Glutamatergic neuron (in vitro differentiated cells): Measurements from ENCODE around the gene SLCO2B1. TPM values are rescaled to one million over a fixed set of nuclear protein-coding genes. Genes with fewer than 3 reads are reported as not detected.

ENCODE experiments used
- DNase-seq: peaks from one replicate; pipeline ENCODE4 v3.0.0; 2022
- H3K27ac Mint-ChIP-seq: one replicate; pipeline ENCODE4 v1.8.0; 2020; ENCODE audit warnings: mild to moderate bottlenecking, mixed read lengths, inconsistent platforms; ENCODE audit not compliant: unreplicated experiment
- H3K27me3 Mint-ChIP-seq: one replicate; pipeline ENCODE4 v1.8.0; 2020; ENCODE audit warnings: mild to moderate bottlenecking, moderate library complexity, mixed read lengths, inconsistent platforms; ENCODE audit not compliant: unreplicated experiment
- H3K36me3 Mint-ChIP-seq: one replicate; pipeline ENCODE4 v1.8.0; 2020; ENCODE audit warnings: mild to moderate bottlenecking, mixed read lengths, inconsistent platforms; ENCODE audit not compliant: unreplicated experiment
- H3K4me1 Mint-ChIP-seq: one replicate; pipeline ENCODE4 v1.8.0; 2020; ENCODE audit warnings: mild to moderate bottlenecking, low read depth, mixed read lengths, inconsistent platforms; ENCODE audit not compliant: unreplicated experiment
- H3K4me3 Mint-ChIP-seq: one replicate; pipeline ENCODE4 v1.8.0; 2020; ENCODE audit warnings: mild to moderate bottlenecking, mixed read lengths, inconsistent platforms; ENCODE audit not compliant: unreplicated experiment
- H3K9me3 Mint-ChIP-seq: one replicate; pipeline ENCODE4 v1.8.0; 2020; ENCODE audit warnings: mild to moderate bottlenecking, moderate library complexity, mixed read lengths, inconsistent platforms; ENCODE audit not compliant: unreplicated experiment
- CTCF ChIP-seq: fragments of 200-600 bp; sonication (generic); IDR thresholded peaks from one replicate; pipeline ENCODE4 v1.5.0; 2021; ENCODE audit not compliant: partially characterized antibody, unreplicated experiment
- total RNA-seq: library from RNA; stranded (reverse); fragmentation: NEBNext Ultra II Directional; extraction: Animal tissue kit (Norgen Biotek cat#: 25700); gene quantifications from one replicate; pipeline ENCODE4 v1.2.1, GENCODE V29; 2021; ENCODE audit not compliant: unreplicated experiment

Gene SLCO2B1
- total RNA-seq, 1 donor from 2014 or later = not detected

GRCh38 chr11:75107187-75107586, 43.7 kb upstream of the SLCO2B1 start:
- Mint-ChIP-seq H3K27me3 (peaks cover 2% of the 10 kb centered on the region), H3K4me3 (no peak overlapping the region), H3K36me3 (no peaks in the 10 kb centered on the region), H3K27ac (no peak overlapping the region), H3K9me3 (no peaks in the 10 kb centered on the region), H3K4me1 (no peaks in the 10 kb centered on the region)
- no peak for TF ChIP-seq CTCF
- DNase-seq = no peak

DNA sequence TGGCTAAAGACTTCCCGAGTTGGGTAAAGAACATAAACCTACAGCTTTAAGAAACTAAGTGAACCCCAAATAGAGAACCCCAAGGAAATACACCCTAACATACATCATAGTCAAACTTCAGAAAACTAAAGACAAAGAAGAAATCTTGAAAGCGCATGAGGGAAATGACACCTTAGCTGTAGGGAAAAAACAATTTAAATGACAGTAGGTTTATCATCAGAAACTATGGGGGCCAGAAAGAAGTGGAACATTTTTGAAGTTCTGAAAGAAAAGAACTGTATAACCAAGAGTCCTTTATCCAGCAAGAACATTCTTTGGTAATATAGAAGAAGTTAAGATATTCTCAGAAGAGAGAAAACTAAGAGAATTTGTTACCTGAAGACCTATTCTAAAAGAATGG, 38.7 kb upstream of the SLCO2B1 start:
- Mint-ChIP-seq H3K4me3 (no peak overlapping the region), H3K27me3 (no peaks in the 10 kb centered on the region), H3K4me1 (no peaks in the 10 kb centered on the region), H3K27ac (no peak overlapping the region), H3K9me3 (no peaks in the 10 kb centered on the region), H3K36me3 (no peaks in the 10 kb centered on the region)
- no peak for TF ChIP-seq CTCF
- DNase-seq = no peak

DNA sequence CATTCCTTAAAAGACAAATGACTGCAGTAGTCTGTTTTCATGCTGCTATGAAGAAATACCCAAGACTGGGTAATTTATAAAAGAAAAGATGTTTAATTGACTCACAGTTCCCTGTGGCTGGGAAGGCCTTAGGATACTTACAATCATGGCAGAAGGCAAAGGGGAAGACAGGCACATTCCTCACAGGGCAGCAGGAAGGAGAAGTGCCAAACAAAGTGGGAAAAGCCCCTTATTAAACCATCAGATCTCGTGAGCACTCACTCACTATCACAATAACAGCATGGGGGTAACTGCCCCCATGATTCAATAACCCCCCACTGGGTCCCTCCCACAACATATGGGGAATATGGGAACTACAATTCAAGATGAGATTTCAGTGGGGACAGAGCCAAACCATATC, 37.9 kb upstream of the SLCO2B1 start:
- TF ChIP-seq CTCF = no peak
- H3K4me1 Mint-ChIP-seq = no peaks in the 10 kb centered on the region
- H3K27ac Mint-ChIP-seq = no peak overlapping the region
- DNase-seq = no peak
- H3K27me3 Mint-ChIP-seq = no peaks in the 10 kb centered on the region
- H3K9me3 Mint-ChIP-seq = no peaks in the 10 kb centered on the region
- no peaks in the 10 kb centered on the region for H3K36me3 Mint-ChIP-seq
- no peak overlapping the region for H3K4me3 Mint-ChIP-seq

GRCh38 chr11:75114465-75114864, 36.4 kb upstream of the SLCO2B1 start:
- H3K9me3 Mint-ChIP-seq = no peaks in the 10 kb centered on the region
- H3K27ac Mint-ChIP-seq = no peak overlapping the region
- no peak for TF ChIP-seq CTCF
- no peak overlapping the region for H3K4me3 Mint-ChIP-seq
- no peak for DNase-seq
- H3K4me1 Mint-ChIP-seq = no peaks in the 10 kb centered on the region
- H3K27me3 Mint-ChIP-seq = no peaks in the 10 kb centered on the region
- H3K36me3 Mint-ChIP-seq = peaks cover 8% of the 10 kb centered on the region

- no peak for TF ChIP-seq CTCF
- H3K9me3 Mint-ChIP-seq = no peaks in the 10 kb centered on the region
- no peaks in the 10 kb centered on the region for H3K4me1 Mint-ChIP-seq
- no peak overlapping the region for H3K4me3 Mint-ChIP-seq
- DNase-seq = no peak
- H3K36me3 Mint-ChIP-seq = peaks cover 8% of the 10 kb centered on the region
- H3K27ac Mint-ChIP-seq = no peak overlapping the region
- no peaks in the 10 kb centered on the region for H3K27me3 Mint-ChIP-seq
Measured at GRCh38 chr11:75118577-75118976, 32.3 kb upstream of the SLCO2B1 start.
